Measurements from ENCODE around the gene C2orf76. TPM values are rescaled to one million over a fixed set of nuclear protein-coding genes. Genes with fewer than 3 reads are reported as not detected.
"Not testable (repeated sequence)": the region's sequence is repeated elsewhere in the genome, so short reads cannot be mapped to it uniquely, and the experiment has no call there.

Gene C2orf76
- total RNA-seq, 1 donor from 2014 or later: 10.4 TPM

DNA sequence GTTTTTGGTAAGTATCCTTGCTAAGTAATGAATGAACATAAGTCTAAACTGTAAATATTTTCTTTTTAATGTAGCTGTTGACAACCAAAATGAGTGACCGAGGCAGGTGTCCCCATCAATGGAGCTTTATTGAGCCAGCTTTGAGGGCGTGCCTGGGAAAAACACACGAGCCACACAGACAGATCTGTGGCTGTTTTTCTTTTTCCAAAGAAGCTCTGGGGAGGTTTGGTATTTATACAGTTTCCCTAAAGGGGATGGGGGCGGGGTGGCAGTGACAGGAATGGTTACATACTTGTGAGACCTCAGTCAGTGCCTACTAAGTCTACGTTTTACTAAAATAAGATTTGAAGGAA, 11.3 kb upstream of the C2orf76 start:
- H3K27me3 ChIP-seq (ENCODE audit: control insufficient read depth in 3 of 3, insufficient read depth in 3 of 3, low read length in 3 of 3): no peaks in the 10 kb centered on the region
- no peak overlapping the region for H3K4me3 ChIP-seq (ENCODE audit: low read length in 3 of 3)
- no peaks in the 10 kb centered on the region for H3K9me3 ChIP-seq (ENCODE audit: control insufficient read depth in 3 of 3, low read length in 3 of 3)
- H3K4me1 ChIP-seq (ENCODE audit: control insufficient read depth in 3 of 3, insufficient read depth in 3 of 3, low read length in 3 of 3): peaks cover 0 to 3% (median 0%) of the 10 kb centered on the region in 3 donors
- H3K27ac ChIP-seq (ENCODE audit: low read depth, low read length): no peak overlapping the region
- no peak overlapping the region for H3K9ac ChIP-seq (ENCODE audit: low read depth in 1 of 3, low read length in 3 of 3)
- peaks cover 7% of the 10 kb centered on the region in 3 donors for H3K36me3 ChIP-seq (ENCODE audit: control insufficient read depth in 3 of 3, insufficient read depth in 3 of 3, low read length in 3 of 3)

DNA sequence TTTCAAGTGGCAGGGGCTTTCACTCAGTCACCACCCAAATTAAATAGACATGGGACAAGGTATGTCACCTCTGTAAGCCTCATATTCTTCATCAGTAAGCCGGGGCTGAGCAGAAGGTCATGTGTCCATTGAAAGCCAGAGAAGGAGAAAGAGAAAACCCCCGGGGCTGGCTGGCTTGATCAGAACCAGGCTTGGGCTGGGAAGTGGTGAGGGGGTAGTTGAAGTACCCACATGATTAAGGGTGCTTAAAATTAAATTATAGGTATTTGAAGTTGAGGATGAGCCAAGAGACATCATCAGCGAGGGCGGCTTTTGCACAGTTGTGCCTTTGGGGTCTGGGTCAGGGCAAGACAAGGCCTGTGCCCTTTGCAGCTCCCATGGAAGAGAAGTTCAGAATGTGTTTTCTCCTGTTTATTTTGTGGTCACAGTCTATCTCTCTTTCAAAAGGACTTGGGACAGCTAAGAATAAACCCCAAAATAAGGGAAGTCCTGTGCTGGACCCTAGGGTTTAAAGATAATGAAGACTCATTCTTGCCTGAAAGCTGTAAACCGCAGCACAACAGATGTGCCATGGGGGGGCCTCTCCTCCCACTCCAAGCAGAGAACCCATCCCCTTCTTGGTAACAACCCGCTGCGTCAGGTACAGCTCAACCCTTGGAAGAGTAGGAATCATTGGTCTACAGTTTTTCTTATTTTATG, 10.8 kb upstream of the C2orf76 start:
- Histone ChIP-seq H3K27ac (ENCODE audit: low read depth, low read length) (no peak overlapping the region), H3K36me3 (ENCODE audit: control insufficient read depth in 3 of 3, insufficient read depth in 3 of 3, low read length in 3 of 3) (peaks cover 12 to 13% (median 13%) of the 10 kb centered on the region in 3 donors), H3K9ac (ENCODE audit: low read depth in 1 of 3, low read length in 3 of 3) (no peak overlapping the region), H3K4me3 (ENCODE audit: low read length in 3 of 3) (no peak overlapping the region), H3K27me3 (ENCODE audit: control insufficient read depth in 3 of 3, insufficient read depth in 3 of 3, low read length in 3 of 3) (no peaks in the 10 kb centered on the region), H3K4me1 (ENCODE audit: control insufficient read depth in 3 of 3, insufficient read depth in 3 of 3, low read length in 3 of 3) (peaks cover 0 to 3% (median 0%) of the 10 kb centered on the region in 3 donors), H3K9me3 (ENCODE audit: control insufficient read depth in 3 of 3, low read length in 3 of 3) (no peaks in the 10 kb centered on the region)

DNA sequence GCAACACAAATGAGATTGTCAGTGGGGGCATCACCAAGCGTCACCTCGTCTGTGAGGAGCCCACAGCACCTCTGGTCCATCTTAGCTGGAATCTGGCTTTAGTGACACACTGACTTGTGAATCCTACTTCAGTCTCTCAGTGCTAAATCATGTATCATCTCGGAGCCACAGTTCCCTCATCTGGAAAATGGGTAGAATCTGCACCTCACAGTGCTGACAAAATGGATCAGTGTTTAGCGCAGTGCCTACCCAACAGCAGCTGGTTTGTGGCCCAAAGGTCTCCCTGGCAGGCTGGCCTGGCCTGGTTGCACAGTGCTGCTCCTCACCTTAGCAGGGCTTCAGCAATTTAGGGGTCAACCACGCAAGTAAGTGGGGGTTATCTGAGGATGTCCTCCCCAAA, 10.2 kb upstream of the C2orf76 start:
- Histone ChIP-seq H3K27ac (ENCODE audit: low read depth, low read length) (no peak overlapping the region), H3K27me3 (ENCODE audit: control insufficient read depth in 3 of 3, insufficient read depth in 3 of 3, low read length in 3 of 3) (no peaks in the 10 kb centered on the region), H3K4me3 (ENCODE audit: low read length in 3 of 3) (no peak overlapping the region), H3K4me1 (ENCODE audit: control insufficient read depth in 3 of 3, insufficient read depth in 3 of 3, low read length in 3 of 3) (peaks cover 0 to 3% (median 0%) of the 10 kb centered on the region in 3 donors), H3K9ac (ENCODE audit: low read depth in 1 of 3, low read length in 3 of 3) (no peak overlapping the region), H3K9me3 (ENCODE audit: control insufficient read depth in 3 of 3, low read length in 3 of 3) (no peaks in the 10 kb centered on the region), H3K36me3 (ENCODE audit: control insufficient read depth in 3 of 3, insufficient read depth in 3 of 3, low read length in 3 of 3) (peaks cover 18 to 19% (median 19%) of the 10 kb centered on the region in 3 donors)

DNA sequence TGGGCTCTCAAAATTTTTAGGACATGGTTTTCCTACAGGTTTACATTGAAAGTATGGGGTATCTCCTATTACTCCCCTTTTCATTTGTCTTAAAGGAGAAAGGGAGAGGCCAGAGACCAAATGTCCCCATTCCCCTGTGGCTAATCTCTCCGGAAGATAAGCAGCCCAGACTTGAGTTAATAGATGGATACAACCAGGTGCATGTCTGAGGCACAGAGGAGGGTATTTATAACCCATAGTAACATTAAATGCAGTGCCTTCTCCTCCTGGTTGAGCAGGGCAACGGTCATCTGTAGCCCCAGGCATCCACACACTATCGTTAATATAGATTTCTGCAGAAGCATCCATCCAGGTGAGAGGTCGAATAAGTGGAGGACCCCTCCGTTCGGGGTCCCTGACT, 9.8 kb upstream of the C2orf76 start:
- not testable (repeated sequence) for H3K4me3 ChIP-seq (ENCODE audit: low read length in 3 of 3); H3K9ac ChIP-seq (ENCODE audit: low read depth in 1 of 3, low read length in 3 of 3); H3K27ac ChIP-seq (ENCODE audit: low read depth, low read length); H3K9me3 ChIP-seq (ENCODE audit: control insufficient read depth in 3 of 3, low read length in 3 of 3); H3K4me1 ChIP-seq (ENCODE audit: control insufficient read depth in 3 of 3, insufficient read depth in 3 of 3, low read length in 3 of 3); H3K27me3 ChIP-seq (ENCODE audit: control insufficient read depth in 3 of 3, insufficient read depth in 3 of 3, low read length in 3 of 3)
- H3K36me3 ChIP-seq (ENCODE audit: control insufficient read depth in 3 of 3, insufficient read depth in 3 of 3, low read length in 3 of 3): peaks cover 22 to 23% (median 23%) of the 10 kb centered on the region in 3 donors

DNA sequence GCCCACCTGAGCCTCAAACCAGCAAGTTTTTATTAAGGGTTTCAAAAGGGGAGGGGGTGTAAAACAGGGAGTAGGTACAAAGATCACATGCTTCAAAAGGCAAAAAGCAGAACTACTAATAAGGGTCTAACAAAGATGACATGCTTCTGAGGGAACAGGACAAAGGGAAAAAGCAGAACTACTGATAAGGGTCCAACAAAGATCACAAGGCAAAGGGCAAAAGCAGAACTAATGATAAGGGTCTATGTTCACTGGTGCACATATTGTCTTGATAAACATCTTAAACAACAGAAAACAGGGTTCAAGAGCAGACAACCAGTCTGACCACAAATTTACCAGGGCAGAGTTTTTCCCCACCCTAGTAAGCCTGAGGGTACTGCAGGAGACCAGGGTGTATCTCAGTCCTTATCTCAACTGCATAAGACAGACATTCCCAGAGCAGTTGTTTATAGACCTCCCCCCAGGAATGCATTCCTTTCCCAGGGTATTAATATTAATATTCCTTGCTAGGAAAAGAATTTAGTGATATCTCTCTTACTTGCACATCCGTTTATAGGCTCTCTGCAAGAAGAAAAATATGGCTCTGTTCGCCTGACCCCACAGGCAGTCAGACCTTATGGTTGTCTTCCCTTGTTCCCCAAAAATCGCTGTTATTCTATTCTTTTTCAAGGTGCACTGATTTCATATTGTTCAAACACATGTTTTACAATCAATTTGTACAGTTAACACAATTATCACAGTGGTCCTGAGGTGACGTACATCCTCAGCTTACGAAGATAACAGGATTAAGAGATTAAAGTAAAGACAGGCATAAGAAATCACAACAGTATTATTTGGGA, 7.5 kb upstream of the C2orf76 start:
- peaks cover 33 to 41% (median 36%) of the 10 kb centered on the region in 3 donors for H3K36me3 ChIP-seq (ENCODE audit: control insufficient read depth in 3 of 3, insufficient read depth in 3 of 3, low read length in 3 of 3)

DNA sequence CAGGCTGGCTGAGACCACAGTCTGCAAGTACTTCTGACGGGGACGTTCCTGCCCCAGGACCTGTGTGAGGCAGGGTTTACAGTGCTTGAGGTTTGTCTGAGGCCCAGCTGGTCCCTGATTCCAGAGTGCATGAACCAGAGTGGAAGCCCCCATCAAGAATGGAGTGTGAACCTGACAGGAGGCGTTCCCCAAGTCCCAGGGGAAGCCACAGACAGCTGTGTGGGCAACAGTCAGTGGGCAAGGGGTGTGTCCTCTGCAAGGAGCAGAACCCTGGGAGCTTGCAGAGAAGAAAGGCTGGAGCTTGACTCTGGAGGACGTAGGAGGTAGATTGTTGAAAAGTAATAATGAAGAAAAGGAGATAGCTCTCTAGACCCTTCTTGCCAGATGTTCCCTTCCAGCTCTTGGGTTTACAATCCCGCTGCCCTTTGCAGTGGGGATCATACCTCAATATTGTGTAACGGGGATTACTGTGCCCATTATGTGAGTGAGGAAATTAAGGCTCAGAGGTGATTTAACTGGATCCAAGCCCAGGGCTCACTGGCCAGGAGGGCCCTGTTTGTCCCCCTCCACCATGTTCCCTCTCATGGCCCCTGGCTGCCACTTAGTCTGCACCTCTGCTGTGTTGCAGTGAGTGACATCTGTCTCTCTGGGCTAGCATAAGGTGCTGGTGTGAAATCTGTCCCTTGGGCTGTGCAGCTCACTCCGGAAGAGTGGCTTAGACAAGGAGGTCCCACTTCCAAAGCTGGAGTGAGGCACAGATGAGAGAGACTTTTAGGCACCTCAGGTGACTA, 6.3 kb upstream of the C2orf76 start:
- Histone ChIP-seq H3K4me1 (ENCODE audit: control insufficient read depth in 3 of 3, insufficient read depth in 3 of 3, low read length in 3 of 3) (peaks cover 15 to 21% (median 20%) of the 10 kb centered on the region in 3 donors), H3K27ac (ENCODE audit: low read depth, low read length) (no peak overlapping the region), H3K9ac (ENCODE audit: low read depth in 1 of 3, low read length in 3 of 3) (no peak overlapping the region), H3K36me3 (ENCODE audit: control insufficient read depth in 3 of 3, insufficient read depth in 3 of 3, low read length in 3 of 3) (peaks cover 42 to 52% (median 43%) of the 10 kb centered on the region in 3 donors), H3K9me3 (ENCODE audit: control insufficient read depth in 3 of 3, low read length in 3 of 3) (no peaks in the 10 kb centered on the region), H3K27me3 (ENCODE audit: control insufficient read depth in 3 of 3, insufficient read depth in 3 of 3, low read length in 3 of 3) (no peaks in the 10 kb centered on the region), H3K4me3 (ENCODE audit: low read length in 3 of 3) (no peak overlapping the region)

More for the DNA sequence above, 7.5 kb upstream of the C2orf76 start:
- H3K4me1 ChIP-seq (ENCODE audit: control insufficient read depth in 3 of 3, insufficient read depth in 3 of 3, low read length in 3 of 3): peaks cover 11 to 13% (median 11%) of the 10 kb centered on the region in 3 donors
- H3K9ac ChIP-seq (ENCODE audit: low read depth in 1 of 3, low read length in 3 of 3); H3K27ac ChIP-seq (ENCODE audit: low read depth, low read length); H3K4me3 ChIP-seq (ENCODE audit: low read length in 3 of 3); H3K9me3 ChIP-seq (ENCODE audit: control insufficient read depth in 3 of 3, low read length in 3 of 3); H3K27me3 ChIP-seq (ENCODE audit: control insufficient read depth in 3 of 3, insufficient read depth in 3 of 3, low read length in 3 of 3): not testable (repeated sequence)

DNA sequence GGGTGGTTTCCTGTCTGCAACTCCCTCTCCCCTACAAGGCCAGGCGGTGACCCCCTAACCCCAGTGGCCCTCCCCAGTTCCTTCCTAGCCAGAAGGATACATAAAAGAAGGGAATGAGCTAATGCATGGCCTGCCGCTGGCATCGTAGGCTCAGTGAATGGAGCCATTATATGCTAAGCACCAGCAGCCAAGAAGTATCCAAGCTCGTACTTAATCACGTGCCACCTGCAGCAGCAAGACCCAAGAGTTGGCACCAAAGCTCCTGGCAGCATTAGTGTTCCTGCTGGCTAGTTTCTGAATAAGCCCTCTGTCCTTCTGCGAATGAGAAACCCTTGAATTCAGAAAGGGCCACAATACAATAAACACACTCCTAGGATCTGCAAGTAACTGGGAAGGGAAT, 4.5 kb upstream of the C2orf76 start:
- Histone ChIP-seq H3K9me3 (ENCODE audit: control insufficient read depth in 3 of 3, low read length in 3 of 3) (no peaks in the 10 kb centered on the region), H3K27ac (ENCODE audit: low read depth, low read length) (no peak overlapping the region), H3K36me3 (ENCODE audit: control insufficient read depth in 3 of 3, insufficient read depth in 3 of 3, low read length in 3 of 3) (peaks cover 42 to 52% (median 43%) of the 10 kb centered on the region in 3 donors), H3K27me3 (ENCODE audit: control insufficient read depth in 3 of 3, insufficient read depth in 3 of 3, low read length in 3 of 3) (no peaks in the 10 kb centered on the region), H3K4me3 (ENCODE audit: low read length in 3 of 3) (no peak overlapping the region), H3K4me1 (ENCODE audit: control insufficient read depth in 3 of 3, insufficient read depth in 3 of 3, low read length in 3 of 3) (peaks cover 24 to 35% (median 26%) of the 10 kb centered on the region in 3 donors), H3K9ac (ENCODE audit: low read depth in 1 of 3, low read length in 3 of 3) (no peak overlapping the region)

DNA sequence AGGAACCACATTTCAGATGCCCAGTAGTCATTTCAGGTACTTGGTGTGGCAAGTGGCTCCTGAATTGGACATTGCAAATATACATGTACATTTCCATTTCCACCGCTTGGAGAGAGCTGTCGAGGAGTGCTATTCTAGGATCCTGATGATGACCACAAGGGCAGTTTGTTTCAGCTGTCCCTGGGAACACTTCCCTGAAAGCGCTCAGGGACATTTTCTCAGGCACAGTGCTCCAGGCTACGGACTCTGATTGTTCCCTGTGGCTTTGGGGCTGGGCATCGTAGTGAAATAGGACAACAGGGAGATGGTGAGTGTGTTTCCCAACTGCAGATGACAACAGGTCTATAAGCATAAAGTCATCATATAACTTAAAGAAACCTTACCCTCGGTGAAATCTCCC, 3.2 kb upstream of the C2orf76 start:
- peak overlapping the region in 1 of 3 donors; percentile 35 for H3K4me3 ChIP-seq (ENCODE audit: low read length in 3 of 3)
- peaks cover 34 to 48% (median 36%) of the 10 kb centered on the region in 3 donors for H3K4me1 ChIP-seq (ENCODE audit: control insufficient read depth in 3 of 3, insufficient read depth in 3 of 3, low read length in 3 of 3)
- H3K9me3 ChIP-seq (ENCODE audit: control insufficient read depth in 3 of 3, low read length in 3 of 3): no peaks in the 10 kb centered on the region
- H3K27me3 ChIP-seq (ENCODE audit: control insufficient read depth in 3 of 3, insufficient read depth in 3 of 3, low read length in 3 of 3): no peaks in the 10 kb centered on the region
- peak overlapping the region; percentile 50 for H3K27ac ChIP-seq (ENCODE audit: low read depth, low read length)
- peaks cover 42 to 52% (median 43%) of the 10 kb centered on the region in 3 donors for H3K36me3 ChIP-seq (ENCODE audit: control insufficient read depth in 3 of 3, insufficient read depth in 3 of 3, low read length in 3 of 3)
- H3K9ac ChIP-seq (ENCODE audit: low read depth in 1 of 3, low read length in 3 of 3): peak overlapping the region in 2 of 3 donors; percentile 17 to 48

DNA sequence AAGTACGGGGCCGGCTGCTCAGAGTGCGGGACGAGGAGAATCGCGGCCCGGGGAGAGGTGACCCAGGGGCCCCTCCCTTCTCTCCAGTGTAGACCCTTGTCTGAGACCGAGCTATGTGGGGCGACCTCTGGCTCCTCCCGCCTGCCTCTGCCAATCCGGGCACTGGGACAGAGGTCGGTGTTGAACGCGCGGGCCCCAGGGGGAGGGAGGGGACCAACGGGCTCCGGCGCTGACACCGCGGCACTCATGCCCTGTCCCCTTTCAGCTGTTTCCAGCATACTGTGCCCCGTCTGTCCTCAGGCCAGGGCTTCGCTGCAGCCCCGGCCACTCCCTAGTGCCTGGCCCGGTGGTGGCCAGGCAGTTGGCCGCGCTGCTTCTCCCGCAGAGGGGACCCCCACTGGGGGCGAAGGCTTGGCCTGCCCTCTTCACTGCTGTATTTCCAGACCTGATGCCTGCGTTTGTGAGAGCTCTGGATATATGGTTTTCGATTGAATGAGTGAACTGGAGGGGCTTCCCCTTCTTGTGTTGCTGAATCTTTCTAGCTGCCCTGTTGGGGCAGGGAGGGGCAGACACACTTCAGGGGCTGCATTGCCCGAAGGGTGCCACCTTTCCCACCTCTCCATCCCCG, 952 bp upstream of the C2orf76 start:
- peaks cover 36 to 54% (median 37%) of the 10 kb centered on the region in 3 donors for H3K4me1 ChIP-seq (ENCODE audit: control insufficient read depth in 3 of 3, insufficient read depth in 3 of 3, low read length in 3 of 3)
- no peaks in the 10 kb centered on the region for H3K27me3 ChIP-seq (ENCODE audit: control insufficient read depth in 3 of 3, insufficient read depth in 3 of 3, low read length in 3 of 3)
- H3K27ac ChIP-seq (ENCODE audit: low read depth, low read length): peak overlapping the region; percentile 91
- H3K9ac ChIP-seq (ENCODE audit: low read depth in 1 of 3, low read length in 3 of 3): peak overlapping the region; percentile 91 to 94 (median 91)
- no peaks in the 10 kb centered on the region for H3K9me3 ChIP-seq (ENCODE audit: control insufficient read depth in 3 of 3, low read length in 3 of 3)
- peak overlapping the region; percentile 83 to 96 (median 95) for H3K4me3 ChIP-seq (ENCODE audit: low read length in 3 of 3)
- H3K36me3 ChIP-seq (ENCODE audit: control insufficient read depth in 3 of 3, insufficient read depth in 3 of 3, low read length in 3 of 3): peaks cover 31 to 41% (median 32%) of the 10 kb centered on the region in 3 donors

All from skeletal muscle tissue (tissue), 4 donors.